OCI-M2 (cell line): ENCODE measurements around the gene CIITA.
"Not testable (repeated sequence)": the region's sequence is repeated elsewhere in the genome, so short reads cannot be mapped to it uniquely, and the experiment has no call there.

Source experiments
- DNase-seq: peaks from one replicate; lab custom pipeline; 2025; ENCODE audit not compliant: unreplicated experiment; lab: John Stamatoyannopoulos, UW

CIITA gene

GRCh38 chr16:10950393-10950792 is 73.4 kb downstream of the CIITA start:
- no peak for DNase-seq

DNA sequence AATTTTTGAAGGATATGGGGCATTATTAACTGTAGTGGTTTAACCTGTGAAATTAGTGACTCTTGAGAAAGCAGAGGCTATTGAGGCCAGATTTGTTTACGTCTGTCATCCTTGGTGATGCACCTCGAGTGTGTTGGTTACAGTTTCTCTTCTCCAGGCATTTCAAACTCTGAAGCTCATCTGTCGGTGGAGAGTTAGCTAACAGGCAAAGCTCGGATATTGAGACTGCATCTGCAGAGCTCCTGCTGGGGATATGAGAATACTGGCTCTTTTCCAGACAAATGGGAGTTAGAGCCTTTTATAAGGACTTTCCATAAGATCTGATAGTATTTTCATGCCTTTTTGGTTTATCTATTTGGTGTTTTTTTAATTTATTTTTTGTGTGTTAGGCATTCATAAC is 74.0 kb downstream of the CIITA start:
- no peak for DNase-seq

DNA sequence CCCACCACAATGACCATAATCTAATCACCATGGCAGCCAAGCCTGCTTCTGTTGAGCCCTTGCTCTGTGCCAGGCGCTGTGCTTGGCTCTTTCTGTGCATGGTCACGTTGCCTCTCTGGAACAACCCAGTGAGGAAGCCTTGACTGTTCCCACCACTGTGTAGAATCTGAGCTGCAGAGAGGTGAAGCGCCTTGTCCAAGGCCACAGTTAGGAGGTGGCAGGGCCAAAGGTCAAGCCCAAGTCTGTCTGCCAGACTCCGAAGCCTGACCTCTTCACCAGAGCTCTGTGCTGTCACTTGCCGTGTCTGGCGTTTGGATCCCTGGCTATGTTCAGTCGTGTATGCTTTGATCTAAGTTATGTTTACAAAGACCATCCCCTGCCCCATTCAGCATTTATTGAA is 77.9 kb downstream of the CIITA start:
- DNase-seq = no peak

GRCh38 chr16:10957771-10958482 is 80.9 kb downstream of the CIITA start:
- DNase-seq = no peak

DNA sequence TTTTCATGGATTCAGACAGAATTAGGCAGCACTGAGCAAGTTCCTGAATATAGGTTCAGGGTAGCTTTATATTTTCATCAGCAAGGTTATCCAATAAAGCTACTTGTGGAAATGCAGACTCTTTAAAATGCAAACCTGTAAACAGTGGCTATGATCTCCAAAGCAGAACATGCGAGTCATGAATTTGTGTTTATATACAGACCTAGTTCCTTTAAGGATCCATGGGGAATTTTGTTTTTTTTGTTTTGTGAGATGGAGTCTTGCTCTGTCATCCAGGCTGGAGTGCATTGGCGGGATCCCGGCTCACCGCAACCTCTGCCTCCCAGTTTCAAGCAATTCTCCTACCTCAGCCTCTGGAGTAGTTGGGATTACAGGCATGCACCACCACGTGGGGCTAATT is 82.2 kb downstream of the CIITA start:
- no peak for DNase-seq

DNA sequence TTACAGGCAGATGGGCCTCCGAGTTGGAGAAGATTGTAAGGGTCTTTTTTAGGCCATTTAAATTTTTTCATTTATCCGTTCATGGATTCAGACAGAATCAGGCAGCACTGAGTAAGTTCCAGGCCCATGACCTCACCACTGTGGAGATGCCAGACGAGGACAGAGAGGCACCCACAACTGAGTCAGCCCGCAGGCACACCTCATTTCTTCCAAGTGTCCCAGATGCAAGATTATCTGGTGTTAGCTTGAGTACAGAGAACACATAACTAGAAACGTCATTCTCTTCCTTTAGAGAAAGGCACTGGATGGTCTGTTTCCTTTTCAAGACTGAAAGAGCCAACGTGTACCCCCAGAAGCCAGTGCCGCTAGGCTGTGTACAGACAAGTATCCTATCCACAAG is 84.2 kb downstream of the CIITA start:
- DNase-seq = no peak

GRCh38 chr16:10964039-10964890 is 87.3 kb downstream of the CIITA start:
- DNase-seq = no peak

DNA sequence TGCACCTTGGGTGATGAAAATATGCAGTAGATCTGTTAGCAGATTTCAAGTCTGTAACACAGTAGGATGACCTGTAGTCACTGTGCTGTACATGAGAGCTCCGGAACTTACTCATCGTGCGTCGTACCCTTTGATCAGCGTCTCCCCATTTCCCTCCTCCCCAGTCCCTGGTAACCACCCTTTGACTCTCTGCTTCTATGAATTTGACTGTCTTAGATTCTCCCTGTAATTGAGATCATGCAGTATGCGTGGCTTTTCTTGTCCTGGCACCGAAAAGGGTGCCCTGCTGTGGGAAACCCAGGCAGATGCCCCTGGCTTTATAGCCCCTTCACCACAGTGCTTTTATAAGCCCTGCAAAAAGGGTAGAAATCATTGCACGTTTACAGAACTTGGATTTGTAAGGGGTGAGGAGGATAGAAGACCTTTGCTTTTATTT is 87.9 kb downstream of the CIITA start:
- DNase-seq = no peak

- DNase-seq = no peak
These were observed 88.5 kb downstream of the CIITA start for GRCh38 chr16:10965440-10966061.

DNA sequence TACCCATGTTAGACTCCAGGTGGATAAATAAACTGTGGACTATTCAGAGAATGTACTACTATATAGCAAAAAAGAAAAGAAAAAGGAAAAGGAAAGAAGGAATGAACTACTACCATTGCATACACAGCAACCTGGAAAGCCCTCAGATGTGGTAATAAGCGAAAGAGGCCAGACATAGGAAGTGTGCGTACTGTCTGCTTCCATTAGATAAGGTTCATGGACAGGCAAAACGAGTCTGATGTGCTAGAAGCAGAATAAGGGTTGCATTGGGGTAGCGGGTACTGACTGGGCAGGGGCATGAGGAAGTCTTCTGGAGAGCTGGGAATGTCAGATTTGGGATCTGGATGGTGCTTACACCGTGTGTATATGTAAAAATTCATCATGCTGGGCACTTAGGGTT is 89.1 kb downstream of the CIITA start:
- no peak for DNase-seq

- DNase-seq = not testable (repeated sequence)
These were observed 89.6 kb downstream of the CIITA start for GRCh38 chr16:10966559-10966958.

- no peak for DNase-seq
These were observed 91.0 kb downstream of the CIITA start for GRCh38 chr16:10967986-10968385.

- DNase-seq = no peak
These were observed 91.5 kb downstream of the CIITA start for GRCh38 chr16:10968498-10968897.

DNA sequence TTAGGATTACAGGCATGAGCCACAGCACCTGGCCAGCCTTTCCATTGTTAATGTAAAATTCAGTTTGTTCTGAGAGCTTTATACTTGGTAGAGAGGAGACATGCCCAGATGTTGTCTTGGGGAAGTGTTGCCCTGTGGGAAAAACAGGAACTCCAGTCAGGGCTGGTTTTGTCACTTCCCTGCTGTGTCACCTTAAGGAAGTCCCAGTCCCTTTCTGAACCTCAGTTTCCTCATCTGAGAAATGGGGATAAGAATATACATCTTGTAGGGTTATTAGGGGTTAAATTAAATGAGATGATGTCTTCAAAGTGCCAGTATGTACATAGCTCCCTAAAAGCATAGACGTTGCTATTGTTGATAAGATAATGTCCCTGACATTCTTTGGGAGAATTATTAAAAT is 92.6 kb downstream of the CIITA start:
- DNase-seq = no peak

- no peak for DNase-seq
These were observed 93.1 kb downstream of the CIITA start for GRCh38 chr16:10970065-10970464.

DNA sequence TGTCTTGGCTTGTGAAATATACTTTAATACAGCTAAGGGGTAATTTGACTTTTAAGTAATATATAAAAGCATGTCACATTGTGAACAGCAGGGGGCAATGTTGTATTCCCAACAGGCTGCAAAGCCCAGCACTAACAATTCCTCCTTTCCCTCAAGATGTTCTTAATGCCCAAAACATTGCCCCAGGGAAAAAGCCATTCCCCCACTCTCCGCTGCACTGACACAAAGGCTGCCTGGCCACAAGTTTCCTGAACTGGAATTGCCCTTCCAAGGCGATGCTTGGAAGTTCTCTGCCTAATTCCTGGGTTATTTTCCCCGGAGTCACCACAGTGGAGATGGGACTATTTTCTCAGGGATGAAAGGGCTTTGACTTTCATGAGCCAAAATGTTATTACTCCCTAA is 94.6 kb downstream of the CIITA start:
- no peak for DNase-seq

DNA sequence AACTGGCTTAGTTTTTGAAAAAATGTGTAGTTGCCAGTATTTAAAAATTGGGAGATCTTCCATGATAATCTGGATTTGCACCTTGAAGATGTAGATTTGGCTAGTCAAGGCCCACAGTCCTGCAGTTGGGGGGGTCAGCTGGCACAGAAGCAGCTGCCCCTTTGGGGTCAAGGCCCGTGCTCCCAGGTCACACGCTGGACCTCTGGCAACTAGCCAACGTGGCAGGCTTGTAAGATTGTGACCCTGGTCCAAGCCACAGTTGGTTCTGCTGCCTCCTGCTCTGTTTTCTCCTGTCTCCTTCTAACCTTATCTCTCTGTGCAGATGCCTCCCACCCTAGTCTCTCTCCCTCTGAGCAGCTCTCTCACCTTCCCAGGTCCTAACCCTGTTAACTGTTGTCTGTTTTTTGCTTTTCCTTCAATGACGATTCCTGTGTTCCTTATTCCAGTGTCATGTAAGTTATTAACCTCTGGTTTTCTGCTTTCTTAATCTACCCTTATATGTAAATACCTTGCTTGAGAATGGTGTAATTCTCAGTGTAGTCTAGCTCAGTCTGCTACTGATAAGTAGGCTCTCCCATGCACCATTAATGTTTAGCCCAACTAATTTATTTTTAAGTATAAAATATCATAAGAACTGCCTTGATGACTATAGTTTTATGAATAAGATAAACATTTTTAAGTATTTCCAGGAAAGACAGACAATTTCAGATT is 95.3 kb downstream of the CIITA start:
- DNase-seq = peak; percentile 62

- DNase-seq = peak; percentile 58
These were observed 95.9 kb downstream of the CIITA start for GRCh38 chr16:10972819-10973464.

GRCh38 chr16:10976634-10977033 is 99.6 kb downstream of the CIITA start:
- DNase-seq = no peak

DNA sequence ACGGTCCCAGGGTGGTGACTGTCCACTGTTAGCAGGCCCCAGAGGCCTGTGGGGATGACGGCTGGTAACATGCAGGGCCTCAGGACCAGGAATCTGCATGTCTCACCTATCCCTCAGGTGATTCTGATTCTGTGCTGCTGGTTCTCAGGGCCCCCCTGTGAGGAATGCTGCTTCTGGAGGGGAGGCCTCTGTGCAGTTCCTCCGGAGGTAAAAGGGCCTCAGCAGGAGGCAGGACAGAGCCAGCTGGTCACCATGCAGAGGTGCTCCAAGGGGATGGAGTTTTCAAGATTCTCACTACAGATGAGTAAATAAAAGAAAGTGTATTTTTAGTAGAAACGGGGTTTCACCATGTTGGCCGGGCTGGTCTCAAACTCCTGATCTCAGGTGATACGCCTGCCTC is 101.1 kb downstream of the CIITA start:
- DNase-seq = no peak
